Activated CD8-positive, alpha-beta T cell treated with anti-CD3 and anti-CD28 coated beads for 36 hours (primary cell): ENCODE measurements around the gene KDM1A. TPM values are rescaled to one million over a fixed set of nuclear protein-coding genes. Genes with fewer than 3 reads are reported as not detected.

ENCODE experiments used
- ATAC-seq: fragments of 200-7000 bp; cut with Tn5 transposase; one replicate; pipeline ENCODE4 v1.10.0; 2021; ENCODE audit warnings: mild to moderate bottlenecking, moderate library complexity
- CTCF ChIA-PET: fragments of 350-600 bp; sonication (Branson Sonifier 250); formaldehyde crosslinking; loops from one replicate; lab custom pipeline; 2021; ENCODE audit warnings: antibody characterized with exemption; lab: Charles Lee
- POLR2A ChIA-PET: fragments of 350-600 bp; sonication (Branson Sonifier 250); formaldehyde crosslinking; loops from one replicate; lab custom pipeline; 2021; ENCODE audit warnings: antibody characterized with exemption; lab: Charles Lee
- DNase-seq: peaks from one replicate; pipeline ENCODE4 v3.0.0-alpha.2; 2020
- H3K27ac Mint-ChIP-seq: one replicate; pipeline ENCODE4 v1.8.0; 2021; ENCODE audit warnings: mild to moderate bottlenecking, mixed read lengths
- H3K27me3 Mint-ChIP-seq: one replicate; pipeline ENCODE4 v1.8.0; 2021; ENCODE audit warnings: mixed read lengths
- H3K36me3 Mint-ChIP-seq: one replicate; pipeline ENCODE4 v1.8.0; 2021; ENCODE audit warnings: low read depth, mixed read lengths
- H3K4me1 Mint-ChIP-seq: one replicate; pipeline ENCODE4 v1.8.0; 2021; ENCODE audit warnings: low read depth, mixed read lengths
- H3K4me3 Mint-ChIP-seq: one replicate; pipeline ENCODE4 v1.8.0; 2021; ENCODE audit warnings: mild to moderate bottlenecking, moderate library complexity, mixed read lengths
- H3K9me3 Mint-ChIP-seq: one replicate; pipeline ENCODE4 v1.8.0; 2021; ENCODE audit warnings: mixed read lengths
- intact Hi-C: fragments of 100-400 bp; cut with micrococcal nuclease; formaldehyde crosslinking; loops from one replicate; pipeline ENCODE4 v1.10.0; 2022
- total RNA-seq, 2 experiments: library from RNA; stranded (reverse); gene quantifications; one replicate each; pipeline ENCODE4 v1.2.3, GENCODE V29; 2021
- TF ChIP-seq, protein P1 (sequence below): fragments of 200-600 bp; IDR thresholded peaks from one replicate; pipeline ENCODE4 v1.8.0; 2022; ENCODE audit warnings: antibody characterized with exemption, mild to moderate bottlenecking

Gene KDM1A
- total RNA-seq, 2 experiments from 2014 or later: 75.2 to 77.7 TPM

DNA sequence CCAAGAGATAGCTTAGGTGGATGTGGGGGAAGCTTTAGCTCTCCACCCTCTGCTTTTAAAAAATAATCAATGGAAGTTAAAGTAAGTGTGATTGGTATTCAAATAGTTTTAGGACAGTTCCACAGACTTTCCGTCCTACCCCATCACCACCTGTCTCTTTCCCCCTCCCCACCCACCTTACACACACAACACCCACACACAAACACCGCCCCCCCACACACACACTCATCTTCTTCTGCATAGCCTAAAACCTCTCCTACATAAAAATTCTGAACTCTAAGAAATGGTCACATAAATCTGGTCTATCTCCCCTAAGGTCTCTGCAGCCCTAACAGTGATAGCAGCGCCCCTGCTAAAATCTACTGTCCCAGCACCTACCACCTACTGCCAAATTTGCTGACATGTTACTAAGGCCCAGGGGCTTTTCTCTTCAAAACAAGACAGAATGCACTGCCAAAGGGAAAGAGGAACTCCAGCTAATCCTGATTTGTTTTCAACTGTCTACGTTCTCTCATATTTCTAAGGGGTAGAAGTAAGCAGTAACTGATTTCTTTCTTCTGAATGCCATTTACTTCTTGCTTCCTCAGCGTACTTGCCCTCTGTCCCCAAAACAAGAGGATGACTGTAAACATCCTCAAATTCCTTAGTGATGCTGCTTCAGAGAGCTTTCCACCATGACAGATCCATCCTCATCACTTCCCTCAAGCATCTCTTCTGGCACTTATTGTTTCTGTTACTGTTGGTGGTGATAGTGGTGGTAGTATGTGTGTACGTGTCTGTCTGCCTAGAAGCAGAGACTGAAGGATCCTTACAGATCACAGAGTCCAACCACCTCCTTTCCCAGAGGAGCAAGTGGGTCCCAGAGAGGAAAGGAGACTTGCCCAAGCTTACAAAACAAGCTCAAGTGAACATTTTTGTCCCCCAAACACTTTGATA, 92.6 kb downstream of the KDM1A start:
- ChIA-PET CTCF (interaction anchor here (2.5 to 6.1 kb wide), 3 partner anchors 12 to 72 kb away, joined by 7 to 72 read pairs (median 31); no protein-coding TSS in a partner anchor), POLR2A (interaction anchor here (1.8 to 2.3 kb wide), 2 partner anchors 21 to 56 kb away, joined by 6 to 11 read pairs; partner anchors contain the start of gene LUZP1)
- TF ChIP-seq, protein P1, sequence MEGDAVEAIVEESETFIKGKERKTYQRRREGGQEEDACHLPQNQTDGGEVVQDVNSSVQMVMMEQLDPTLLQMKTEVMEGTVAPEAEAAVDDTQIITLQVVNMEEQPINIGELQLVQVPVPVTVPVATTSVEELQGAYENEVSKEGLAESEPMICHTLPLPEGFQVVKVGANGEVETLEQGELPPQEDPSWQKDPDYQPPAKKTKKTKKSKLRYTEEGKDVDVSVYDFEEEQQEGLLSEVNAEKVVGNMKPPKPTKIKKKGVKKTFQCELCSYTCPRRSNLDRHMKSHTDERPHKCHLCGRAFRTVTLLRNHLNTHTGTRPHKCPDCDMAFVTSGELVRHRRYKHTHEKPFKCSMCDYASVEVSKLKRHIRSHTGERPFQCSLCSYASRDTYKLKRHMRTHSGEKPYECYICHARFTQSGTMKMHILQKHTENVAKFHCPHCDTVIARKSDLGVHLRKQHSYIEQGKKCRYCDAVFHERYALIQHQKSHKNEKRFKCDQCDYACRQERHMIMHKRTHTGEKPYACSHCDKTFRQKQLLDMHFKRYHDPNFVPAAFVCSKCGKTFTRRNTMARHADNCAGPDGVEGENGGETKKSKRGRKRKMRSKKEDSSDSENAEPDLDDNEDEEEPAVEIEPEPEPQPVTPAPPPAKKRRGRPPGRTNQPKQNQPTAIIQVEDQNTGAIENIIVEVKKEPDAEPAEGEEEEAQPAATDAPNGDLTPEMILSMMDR: no peak
- Mint-ChIP-seq H3K27me3 (no peaks in the 10 kb centered on the region), H3K36me3 (peaks cover 9% of the 10 kb centered on the region), H3K4me1 (peaks cover 65% of the 10 kb centered on the region), H3K4me3 (no peak overlapping the region), H3K9me3 (no peaks in the 10 kb centered on the region), H3K27ac (peak overlapping the region; percentile 27)
- intact Hi-C loops: no loop called here
- no peak for ATAC-seq
- DNase-seq: no peak

GRCh38 chr1:23114424-23115079, 95.3 kb downstream of the KDM1A start:
- POLR2A ChIA-PET: no interaction called here
- TF ChIP-seq, protein P1: no peak
- intact Hi-C loops: no loop called here
- no peaks in the 10 kb centered on the region for H3K27me3 Mint-ChIP-seq
- peaks cover 76% of the 10 kb centered on the region for H3K4me1 Mint-ChIP-seq
- no peaks in the 10 kb centered on the region for H3K9me3 Mint-ChIP-seq
- ATAC-seq (no peak), DNase-seq (peak; percentile 33)
- H3K4me3 Mint-ChIP-seq: no peak overlapping the region
- peaks cover 5% of the 10 kb centered on the region for H3K36me3 Mint-ChIP-seq
- CTCF ChIA-PET: interaction anchor here (1.0 to 7.9 kb wide), 3 partner anchors 11 to 70 kb away, joined by 4 to 47 read pairs (median 9); no protein-coding TSS in a partner anchor
- H3K27ac Mint-ChIP-seq: no peak overlapping the region

DNA sequence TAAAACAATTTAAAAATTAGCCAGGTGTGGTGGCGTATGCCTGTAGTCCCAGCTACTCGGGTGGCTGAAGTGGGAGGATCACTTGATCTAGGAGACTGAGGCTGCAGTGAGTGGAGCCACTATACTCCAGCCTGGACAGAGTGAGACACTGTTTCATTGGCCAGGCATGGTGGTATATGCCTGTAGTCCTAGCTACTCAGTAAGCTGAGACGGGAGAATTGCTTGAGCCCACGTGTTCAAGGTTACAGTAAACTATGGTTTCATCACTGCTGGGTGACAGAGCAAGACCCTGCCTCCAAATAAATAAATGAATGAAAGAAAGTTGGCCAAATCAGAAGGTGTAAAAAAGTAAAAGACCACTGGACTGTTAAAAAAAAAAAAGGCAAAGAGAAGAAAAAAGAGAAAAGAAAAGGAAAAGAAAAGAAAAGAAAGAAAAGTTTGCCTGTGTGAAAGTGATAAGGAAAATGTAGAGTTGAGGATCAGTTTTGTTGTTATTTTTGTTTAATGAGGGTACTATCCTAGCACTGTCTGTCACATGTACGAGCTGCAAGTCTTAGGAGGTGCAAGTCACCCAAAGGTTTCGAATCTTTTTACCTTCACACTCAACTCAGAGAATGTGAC, 97.1 kb downstream of the KDM1A start:
- Mint-ChIP-seq H3K4me1 (peaks cover 67% of the 10 kb centered on the region), H3K27me3 (no peaks in the 10 kb centered on the region), H3K36me3 (peaks cover 5% of the 10 kb centered on the region), H3K27ac (peak overlapping the region; percentile 8), H3K4me3 (no peak overlapping the region), H3K9me3 (no peaks in the 10 kb centered on the region)
- POLR2A ChIA-PET: interaction anchor here (1.5 kb wide), 1 partner anchor 57 kb away, joined by 6 read pairs; no protein-coding TSS in a partner anchor
- ATAC-seq (no peak), DNase-seq (no peak)
- intact Hi-C loops: no loop called here
- CTCF ChIA-PET: interaction anchor here (2.3 to 7.9 kb wide), 2 partner anchors 17 to 68 kb away, joined by 9 to 47 read pairs; no protein-coding TSS in a partner anchor
- TF ChIP-seq, protein P1: no peak

GRCh38 chr1:23116921-23117699, 97.8 kb downstream of the KDM1A start:
- H3K27ac Mint-ChIP-seq: peak overlapping the region; percentile 8
- CTCF ChIA-PET: interaction anchor here (7.9 kb wide), 1 partner anchor 67 kb away, joined by 47 read pairs; no protein-coding TSS in a partner anchor
- no peak overlapping the region for H3K4me3 Mint-ChIP-seq
- TF ChIP-seq, protein P1: no peak
- H3K4me1 Mint-ChIP-seq: peaks cover 59% of the 10 kb centered on the region
- DNase-seq (no peak), ATAC-seq (no peak)
- intact Hi-C loops: no loop called here
- peaks cover 5% of the 10 kb centered on the region for H3K36me3 Mint-ChIP-seq
- POLR2A ChIA-PET: interaction anchor here (1.3 to 1.5 kb wide), 2 partner anchors 11 to 56 kb away, joined by 3 to 6 read pairs; no protein-coding TSS in a partner anchor
- no peaks in the 10 kb centered on the region for H3K27me3 Mint-ChIP-seq
- no peaks in the 10 kb centered on the region for H3K9me3 Mint-ChIP-seq
